ENCODE results near the gene ERFE.
A peak's percentile ranks its signal among the peaks of the same experiment; 100 is the strongest.

The ERFE gene

DNA sequence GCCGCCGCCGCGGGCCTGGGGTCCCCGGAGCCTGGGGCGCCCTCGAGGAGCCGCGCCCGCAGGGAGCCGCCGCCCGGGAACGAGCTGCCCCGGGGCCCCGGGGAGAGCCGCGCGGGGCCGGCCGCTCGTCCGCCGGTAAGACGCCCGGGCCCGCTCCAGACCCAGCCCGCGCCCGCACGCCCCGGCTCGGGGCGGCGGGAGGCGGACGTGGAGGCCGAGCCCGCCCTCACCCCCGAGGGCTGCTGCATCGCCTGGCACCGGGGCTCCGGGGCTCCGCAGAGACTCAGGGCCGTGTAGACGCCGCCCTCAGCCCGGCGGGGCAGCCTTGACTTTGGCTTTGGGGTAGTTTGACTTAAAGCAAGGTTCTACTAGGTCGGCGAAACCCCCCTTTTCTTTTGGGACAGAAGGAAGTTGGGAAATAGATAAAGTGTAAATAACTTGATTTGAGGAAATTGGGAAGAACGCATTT is 335 bp downstream of the ERFE start:
- Histone ChIP-seq H3K27me3 (ENCODE audit: insufficient read depth, low read length, poor library complexity) (no peaks in the 10 kb centered on the region), H3K79me2 (ENCODE audit: insufficient read depth, low read length) (no peaks in the 10 kb centered on the region), H4K20me1 (ENCODE audit: insufficient read depth, low read length) (no peaks in the 10 kb centered on the region), H2AFZ (ENCODE audit: low read depth, low read length) (no peak overlapping the region), H3K4me2 (ENCODE audit: insufficient read depth, low read length) (no peak overlapping the region), H3K9me3 (ENCODE audit: insufficient read depth, low read length, severe bottlenecking) (no peaks in the 10 kb centered on the region), H3K36me3 (ENCODE audit: insufficient read depth, low read length) (no peaks in the 10 kb centered on the region), H3K9ac (ENCODE audit: low read depth, low read length) (no peak overlapping the region), H3K27ac (ENCODE audit: low read length) (no peak overlapping the region), H3K4me3 (ENCODE audit: low read depth in 1 of 2, low read length in 2 of 2) (no peak overlapping the region), H3K4me1 (ENCODE audit: insufficient read depth, low read length) (no peaks in the 10 kb centered on the region)
- ATAC-seq (ENCODE audit: insufficient read depth, low read depth) (no peak), DNase-seq (no peak)
- no peak for TF ChIP-seq EZH2 (IDR thresholded peaks at IDR 0.05; ENCODE audit: borderline replicate concordance, low read depth, low read length, severe bottlenecking)
- TF ChIP-seq, protein P1, sequence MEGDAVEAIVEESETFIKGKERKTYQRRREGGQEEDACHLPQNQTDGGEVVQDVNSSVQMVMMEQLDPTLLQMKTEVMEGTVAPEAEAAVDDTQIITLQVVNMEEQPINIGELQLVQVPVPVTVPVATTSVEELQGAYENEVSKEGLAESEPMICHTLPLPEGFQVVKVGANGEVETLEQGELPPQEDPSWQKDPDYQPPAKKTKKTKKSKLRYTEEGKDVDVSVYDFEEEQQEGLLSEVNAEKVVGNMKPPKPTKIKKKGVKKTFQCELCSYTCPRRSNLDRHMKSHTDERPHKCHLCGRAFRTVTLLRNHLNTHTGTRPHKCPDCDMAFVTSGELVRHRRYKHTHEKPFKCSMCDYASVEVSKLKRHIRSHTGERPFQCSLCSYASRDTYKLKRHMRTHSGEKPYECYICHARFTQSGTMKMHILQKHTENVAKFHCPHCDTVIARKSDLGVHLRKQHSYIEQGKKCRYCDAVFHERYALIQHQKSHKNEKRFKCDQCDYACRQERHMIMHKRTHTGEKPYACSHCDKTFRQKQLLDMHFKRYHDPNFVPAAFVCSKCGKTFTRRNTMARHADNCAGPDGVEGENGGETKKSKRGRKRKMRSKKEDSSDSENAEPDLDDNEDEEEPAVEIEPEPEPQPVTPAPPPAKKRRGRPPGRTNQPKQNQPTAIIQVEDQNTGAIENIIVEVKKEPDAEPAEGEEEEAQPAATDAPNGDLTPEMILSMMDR (IDR thresholded peaks at IDR 0.05; ENCODE audit: borderline replicate concordance, extremely low read depth, low read length, poor library complexity, severe bottlenecking): no peak

DNA sequence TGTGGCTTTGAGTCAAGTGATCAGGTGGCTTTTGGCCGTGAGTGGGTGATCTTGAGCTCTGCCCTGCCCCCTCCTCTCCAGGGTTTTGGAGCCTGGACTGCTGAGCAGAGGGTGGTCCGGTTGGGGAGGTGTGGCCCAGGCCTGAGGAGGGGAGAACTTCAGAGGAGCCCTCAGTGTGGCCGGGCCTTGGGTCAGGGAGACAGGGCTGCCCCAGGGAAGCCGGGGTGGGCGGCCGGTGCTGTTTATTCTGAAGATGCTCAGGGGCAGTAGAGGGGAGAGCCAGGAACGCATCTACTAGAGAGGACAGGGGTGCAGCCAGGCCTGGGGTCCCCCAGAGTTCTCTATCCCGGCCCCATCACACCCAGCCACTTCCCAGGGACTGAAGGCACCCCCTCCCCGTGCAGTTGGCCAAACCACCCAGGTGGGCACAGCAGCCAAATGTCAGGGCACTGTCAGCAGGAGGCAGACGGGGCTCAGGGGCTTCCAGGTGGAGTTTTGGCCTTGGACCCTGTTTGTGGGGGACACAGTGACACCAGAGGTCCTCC is 963 bp downstream of the ERFE start:
- no peak overlapping the region for H2AFZ ChIP-seq (ENCODE audit: low read depth, low read length)
- no peak for DNase-seq
- H3K4me2 ChIP-seq (ENCODE audit: insufficient read depth, low read length): no peak overlapping the region
- H3K9ac ChIP-seq (ENCODE audit: low read depth, low read length): no peak overlapping the region
- TF ChIP-seq, protein P1 (IDR thresholded peaks at IDR 0.05; ENCODE audit: borderline replicate concordance, extremely low read depth, low read length, poor library complexity, severe bottlenecking): no peak
- TF ChIP-seq EZH2 (IDR thresholded peaks at IDR 0.05; ENCODE audit: borderline replicate concordance, low read depth, low read length, severe bottlenecking): no peak
- H4K20me1 ChIP-seq (ENCODE audit: insufficient read depth, low read length): no peaks in the 10 kb centered on the region
- H3K4me1 ChIP-seq (ENCODE audit: insufficient read depth, low read length): no peaks in the 10 kb centered on the region
- no peaks in the 10 kb centered on the region for H3K27me3 ChIP-seq (ENCODE audit: insufficient read depth, low read length, poor library complexity)
- no peaks in the 10 kb centered on the region for H3K9me3 ChIP-seq (ENCODE audit: insufficient read depth, low read length, severe bottlenecking)
- H3K79me2 ChIP-seq (ENCODE audit: insufficient read depth, low read length): no peaks in the 10 kb centered on the region
- no peak overlapping the region for H3K27ac ChIP-seq (ENCODE audit: low read length)
- ATAC-seq (ENCODE audit: insufficient read depth, low read depth): no peak
- no peaks in the 10 kb centered on the region for H3K36me3 ChIP-seq (ENCODE audit: insufficient read depth, low read length)
- no peak overlapping the region for H3K4me3 ChIP-seq (ENCODE audit: low read depth in 1 of 2, low read length in 2 of 2)

DNA sequence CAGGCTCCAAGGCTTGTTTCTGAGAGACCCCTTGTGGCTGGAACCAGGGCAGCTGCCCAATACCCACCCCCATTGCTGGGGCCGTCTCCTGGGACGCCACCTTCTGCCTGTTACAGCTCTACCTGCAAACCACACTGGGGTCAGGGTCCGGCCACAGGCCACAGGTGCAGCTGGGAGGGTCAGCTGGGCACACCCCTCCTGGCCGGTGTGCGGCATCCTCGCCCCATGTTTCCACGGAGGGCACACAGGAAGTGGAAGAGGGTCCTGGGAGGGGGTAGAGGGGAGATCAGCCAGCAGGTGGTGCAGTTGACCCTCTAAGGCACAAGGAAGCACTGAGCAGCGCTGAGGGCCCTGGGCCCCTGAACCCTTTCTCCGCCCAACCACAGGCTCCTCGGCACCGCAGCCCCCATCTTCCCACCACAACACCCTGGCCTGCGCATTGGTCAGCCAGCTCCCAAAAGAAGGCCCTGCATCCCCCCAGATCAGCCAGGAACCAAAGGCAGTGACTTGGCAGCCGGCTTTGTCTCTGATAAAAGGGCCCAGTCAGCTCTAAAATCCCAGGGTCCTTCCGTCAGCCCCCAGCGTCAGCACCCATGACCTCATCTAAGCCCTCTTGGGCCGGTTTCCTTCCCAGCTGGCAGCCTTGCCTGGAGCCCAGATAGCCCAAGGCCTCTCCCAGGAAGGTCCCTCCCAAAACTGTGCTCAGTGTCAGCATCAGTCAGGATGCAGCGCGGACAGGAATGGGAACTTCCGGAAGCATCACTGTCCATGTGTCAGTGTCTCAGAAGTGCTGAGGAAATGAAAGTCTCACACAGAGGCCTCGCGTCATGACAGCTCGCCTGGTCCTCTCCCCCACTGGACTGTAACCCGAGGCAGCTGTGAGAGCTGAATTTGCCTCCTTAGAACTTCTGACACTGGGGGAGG is 1.7 kb downstream of the ERFE start:
- peak; percentile 73 for ATAC-seq (ENCODE audit: insufficient read depth, low read depth)
- Histone ChIP-seq H3K4me2 (ENCODE audit: insufficient read depth, low read length) (no peak overlapping the region), H3K9me3 (ENCODE audit: insufficient read depth, low read length, severe bottlenecking) (no peaks in the 10 kb centered on the region), H3K27me3 (ENCODE audit: insufficient read depth, low read length, poor library complexity) (no peaks in the 10 kb centered on the region), H4K20me1 (ENCODE audit: insufficient read depth, low read length) (no peaks in the 10 kb centered on the region), H3K27ac (ENCODE audit: low read length) (no peak overlapping the region), H3K4me3 (ENCODE audit: low read depth in 1 of 2, low read length in 2 of 2) (no peak overlapping the region), H3K79me2 (ENCODE audit: insufficient read depth, low read length) (no peaks in the 10 kb centered on the region), H2AFZ (ENCODE audit: low read depth, low read length) (peak overlapping the region; percentile 41; the same call in 1 of the 2 replicates), H3K4me1 (ENCODE audit: insufficient read depth, low read length) (no peaks in the 10 kb centered on the region), H3K9ac (ENCODE audit: low read depth, low read length) (no peak overlapping the region), H3K36me3 (ENCODE audit: insufficient read depth, low read length) (no peaks in the 10 kb centered on the region)
- TF ChIP-seq EZH2 (IDR thresholded peaks at IDR 0.05; ENCODE audit: borderline replicate concordance, low read depth, low read length, severe bottlenecking): no peak
- TF ChIP-seq, protein P1 (IDR thresholded peaks at IDR 0.05; ENCODE audit: borderline replicate concordance, extremely low read depth, low read length, poor library complexity, severe bottlenecking): peak; percentile 66
- peak; percentile 39 for DNase-seq
